PFSK-1 (cell line): ENCODE results near the gene TRPM2.

Experiments used
- POLR2AphosphoS5 ChIP-seq: IDR thresholded peaks from 2 replicates; pipeline ENCODE4 v1.6.1; 2012; ENCODE audit warnings: low read depth, mild to moderate bottlenecking, control low read depth, low read length, moderate library complexity
- TAF1 ChIP-seq: IDR thresholded peaks from 2 replicates; pipeline ENCODE4 v1.6.1; 2012; ENCODE audit warnings: low read length, control low read depth, borderline replicate concordance; ENCODE audit not compliant: insufficient read depth

DNA sequence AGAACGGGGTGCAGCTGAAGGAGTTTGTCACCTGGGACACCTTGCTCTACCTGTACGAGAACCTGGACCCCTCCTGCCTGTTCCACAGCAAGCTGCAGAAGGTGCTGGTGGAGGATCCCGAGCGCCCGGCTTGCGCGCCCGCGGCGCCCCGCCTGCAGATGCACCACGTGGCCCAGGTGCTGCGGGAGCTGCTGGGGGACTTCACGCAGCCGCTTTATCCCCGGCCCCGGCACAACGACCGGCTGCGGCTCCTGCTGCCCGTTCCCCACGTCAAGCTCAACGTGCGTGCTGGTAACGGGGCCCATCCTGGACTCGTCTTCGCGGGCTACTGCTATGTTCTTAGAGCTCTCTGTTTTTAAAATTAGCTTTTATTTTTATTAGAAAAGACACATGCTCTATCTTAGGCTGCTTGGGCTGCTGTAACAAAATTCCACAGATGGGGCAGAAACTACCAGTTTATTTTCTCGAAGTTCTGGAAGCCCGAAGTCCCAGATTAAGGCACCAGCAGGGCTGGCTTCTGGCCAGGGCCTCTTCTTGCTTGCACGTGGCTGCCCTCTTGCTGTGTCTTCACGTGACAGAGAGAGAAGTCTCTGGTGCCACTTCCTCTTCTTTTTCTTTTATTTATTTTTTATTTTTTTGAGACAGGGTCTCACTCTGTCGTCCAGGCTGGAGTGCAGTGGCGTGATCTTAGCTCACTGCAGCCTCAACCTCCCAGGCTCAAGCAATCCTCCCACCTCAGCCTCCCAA lies 38.1 kb downstream of the TRPM2 start:
- TF ChIP-seq TAF1 (no peak), POLR2AphosphoS5 (no peak)
